Motor neuron (in vitro differentiated cells): ENCODE measurements around the gene KLHL18. TPM values are rescaled to one million over a fixed set of nuclear protein-coding genes. Genes with fewer than 3 reads are reported as not detected.

ENCODE experiments used
- ATAC-seq, 8 experiments: fragments of 200-7000 bp; cut with Tn5 transposase; replicated peaks in 6 of 8; 2 replicates each; pipeline ENCODE4 v1.8.0; 2021; ENCODE audit warnings: mild to moderate bottlenecking in 8 of 8, moderate library complexity in 8 of 8
- H3K27ac ChIP-seq, 2 donors: fragments of 250-450 bp; sonication (Bioruptor Pico); 2 replicates each; pipeline ENCODE4 v1.9.0; 2021; ENCODE audit warnings: antibody characterized with exemption in 2 of 2, mild to moderate bottlenecking in 2 of 2, moderate library complexity in 1 of 2
- H3K4me1 ChIP-seq, 2 donors: fragments of 250-450 bp; sonication (Bioruptor Pico); replicated peaks in 1 of 2; 2 replicates each; pipeline ENCODE4 v1.6.1; 2021; ENCODE audit warnings: antibody characterized with exemption in 2 of 2, mild to moderate bottlenecking in 2 of 2, moderate library complexity in 1 of 2
- H3K4me3 ChIP-seq, 5 donors: fragments of 250-450 bp; sonication (Bioruptor Pico); 2 replicates each; pipeline ENCODE4 v1.9.0; 2021; ENCODE audit warnings: antibody characterized with exemption in 5 of 5, mild to moderate bottlenecking in 5 of 5, moderate library complexity in 4 of 5
- WGBS, 10 experiments: fragments of 450-650 bp; shearing (Covaris generic); methylation state at CpG; one replicate each; pipeline ENCODE4 v1.0.0; 2022; 5-methylcytosine and 5-hydroxymethylcytosine counted together
- in situ Hi-C, 9 experiments: fragments of 400-800 bp; cut with MboI; loops; one replicate each; pipeline ENCODE4 v1.15.0; 2021; ENCODE audit warnings: low sequenced_read_pairs in 9 of 9, low pct_unique_long_range_greater_than_20kb in 2 of 9; ENCODE audit not compliant: unreplicated experiment in 9 of 9
- total RNA-seq, 8 experiments: library from RNA; unstranded; fragments of 300-600 nt; gene quantifications; 2 replicates each; pipeline versions ENCODE4 v1.2.3 to v1.2.4, GENCODE V29; 2022

The KLHL18 gene
- total RNA-seq, 8 experiments from 2014 or later: 13.9 to 30.7 (median 18.1) TPM

DNA sequence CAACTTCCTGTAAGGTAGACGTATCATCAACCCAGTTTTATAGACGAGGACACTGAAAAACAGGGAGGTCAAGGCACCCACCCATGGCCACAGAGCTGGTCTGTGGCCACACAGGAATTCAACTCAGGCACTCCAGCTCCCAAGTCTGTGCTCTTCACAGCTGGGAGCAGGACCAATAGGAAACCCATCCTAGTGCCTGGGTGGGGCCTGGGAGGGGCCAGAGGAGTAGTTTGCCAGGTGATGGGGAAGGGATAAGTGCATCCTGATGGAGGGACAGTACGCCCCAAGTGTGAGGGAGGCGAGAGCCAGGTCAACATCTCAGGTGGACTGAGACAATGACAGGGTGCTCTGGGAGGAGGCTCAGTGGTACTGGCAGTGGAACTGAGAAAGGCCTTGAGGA, 22.1 kb upstream of the KLHL18 start:
- WGBS, 10 experiments: 83 to 85% methylated on average over 2 of the region's 4 CpGs; no CpG with 5 or more reads in 8 of the 10 experiments
- Histone ChIP-seq H3K27ac (no peak overlapping the region), H3K4me1 (no peaks in the 10 kb centered on the region), H3K4me3 (no peak overlapping the region)
- ATAC-seq: no peak
- in situ Hi-C loops: no loop called here

DNA sequence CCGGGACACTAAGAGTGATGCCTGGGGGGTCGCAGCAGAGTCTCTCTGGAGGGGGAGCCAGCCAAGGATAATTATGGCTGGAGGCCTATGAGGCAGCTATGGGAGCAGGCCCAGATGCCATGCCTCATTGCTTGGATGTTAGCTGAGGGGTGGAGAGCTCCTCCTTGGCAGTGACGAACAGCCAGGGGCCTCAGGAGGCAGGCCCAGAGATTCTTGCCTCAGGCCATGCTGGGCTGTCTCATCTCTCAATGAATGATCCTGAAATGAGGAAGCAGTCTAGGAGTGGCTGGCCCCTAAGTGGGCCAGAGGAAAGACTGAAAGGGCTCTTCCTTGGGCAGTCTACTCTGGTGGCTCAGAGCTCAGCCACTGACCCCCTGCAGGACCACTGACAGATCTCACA, 21.4 kb upstream of the KLHL18 start:
- Histone ChIP-seq H3K4me3 (no peak overlapping the region), H3K27ac (no peak overlapping the region), H3K4me1 (no peaks in the 10 kb centered on the region)
- in situ Hi-C loops: no loop called here
- WGBS, 10 experiments: 54 to 100% (median 86%) methylated on average over 1 to 3 of the region's 3 CpGs; no CpG with 5 or more reads in 5 of the 10 experiments
- peak in 3 of 8 experiments; percentile 61 to 90 (median 72) for ATAC-seq

DNA sequence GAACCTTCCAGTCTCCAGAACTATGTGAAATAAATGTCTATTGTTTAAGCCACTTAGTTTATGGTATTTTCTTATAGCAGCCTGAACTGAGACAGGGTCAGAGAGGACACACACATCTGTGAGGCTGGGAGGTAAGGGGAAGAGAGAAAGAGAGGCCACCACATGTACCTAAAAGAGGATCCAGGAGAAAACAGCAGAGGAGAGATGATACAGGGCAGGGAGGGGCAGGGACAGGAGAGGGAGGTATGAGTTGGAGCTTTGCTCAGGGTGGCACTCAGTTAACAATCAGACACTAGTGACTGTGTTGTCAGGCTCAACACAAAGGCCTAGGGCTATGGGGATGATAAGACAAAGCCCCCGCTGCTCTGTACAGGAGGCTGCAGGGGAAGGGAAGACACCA, 17.7 kb upstream of the KLHL18 start:
- no peak overlapping the region for H3K27ac ChIP-seq
- no peak overlapping the region for H3K4me3 ChIP-seq
- no CpG with 5 or more reads among the region's 1 CpG for WGBS, 10 experiments
- no peak for ATAC-seq
- in situ Hi-C loops: no loop called here
- no peaks in the 10 kb centered on the region for H3K4me1 ChIP-seq

DNA sequence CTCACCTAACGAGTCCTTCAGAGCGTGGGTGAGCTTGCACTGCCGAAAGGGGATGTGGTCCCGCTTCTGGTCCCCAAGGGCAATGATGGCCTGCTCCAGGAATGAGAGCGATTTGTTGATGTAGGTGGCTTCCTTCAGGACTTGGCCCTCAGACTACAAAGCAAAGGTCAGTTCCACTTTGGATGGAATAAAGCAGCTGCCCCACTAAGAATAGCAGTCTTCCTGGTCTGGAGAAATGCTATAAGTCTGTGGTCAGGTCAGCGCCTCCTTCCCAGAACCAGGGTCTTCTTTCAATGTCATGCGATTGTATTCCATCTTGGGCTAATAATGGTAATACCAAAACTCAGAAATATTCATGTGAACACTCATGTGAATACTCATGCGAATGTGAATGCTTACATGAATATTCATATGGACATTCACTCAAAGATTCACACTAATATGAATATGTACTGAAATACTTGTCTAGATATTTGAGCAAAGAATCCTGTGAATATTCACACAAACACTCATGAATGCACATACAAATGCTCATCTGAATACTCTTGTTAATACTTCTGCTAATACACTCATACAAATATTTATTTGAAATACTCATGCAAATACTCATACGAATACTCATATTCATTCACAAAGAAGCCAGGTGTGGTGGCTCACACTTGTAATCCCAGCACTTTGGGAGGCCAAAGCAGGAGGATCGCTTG, 16.9 kb upstream of the KLHL18 start:
- Histone ChIP-seq H3K27ac (no peak overlapping the region), H3K4me3 (no peak overlapping the region), H3K4me1 (no peaks in the 10 kb centered on the region)
- peak in 3 of 8 experiments; percentile 60 to 87 (median 69) for ATAC-seq
- in situ Hi-C loops: no loop called here
- 10 to 96% (median 83%) methylated on average over 2 to 8 of the region's 10 CpGs; no CpG with 5 or more reads in 2 of the 10 experiments for WGBS, 10 experiments

DNA sequence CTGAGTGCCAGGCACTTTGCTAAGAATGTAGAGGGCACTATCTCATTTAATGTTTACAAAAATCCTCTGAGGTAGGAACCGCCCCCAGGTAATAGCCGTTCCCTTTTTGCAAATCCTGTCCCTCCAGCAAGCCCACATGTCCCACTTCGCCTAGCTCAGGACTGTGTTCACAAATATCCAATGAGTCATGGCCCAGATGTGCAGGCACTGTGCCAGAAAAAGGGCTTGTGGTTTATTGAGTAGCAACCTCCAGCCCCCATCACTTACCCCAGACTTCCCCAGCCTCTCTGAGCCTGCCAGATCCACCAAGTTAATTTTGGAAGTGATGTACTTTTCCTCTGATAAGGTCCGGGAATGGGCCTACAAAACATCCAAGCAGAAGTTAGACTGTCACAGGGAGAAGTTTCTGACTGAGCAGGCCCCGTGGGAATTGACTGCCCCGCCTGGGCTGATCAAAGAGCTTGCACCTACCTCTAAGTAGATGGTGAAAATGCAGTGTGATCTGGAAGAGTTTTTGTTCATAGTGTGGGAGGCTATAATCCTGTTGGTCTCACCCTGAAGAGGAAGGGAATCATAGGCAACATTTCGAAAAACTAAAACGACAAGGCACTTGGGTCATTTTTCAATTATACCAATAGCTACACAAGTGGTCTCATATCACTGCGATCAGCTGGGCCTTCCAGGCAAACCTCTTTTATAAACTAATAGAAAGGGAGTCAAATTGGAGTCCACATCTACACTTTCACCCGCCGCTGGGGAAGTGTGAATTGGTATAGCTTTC, 15.8 kb upstream of the KLHL18 start:
- ATAC-seq: peak in 3 of 8 experiments; percentile 10 to 71 (median 61)
- in situ Hi-C loops: no loop called here
- H3K27ac ChIP-seq: no peak overlapping the region

DNA sequence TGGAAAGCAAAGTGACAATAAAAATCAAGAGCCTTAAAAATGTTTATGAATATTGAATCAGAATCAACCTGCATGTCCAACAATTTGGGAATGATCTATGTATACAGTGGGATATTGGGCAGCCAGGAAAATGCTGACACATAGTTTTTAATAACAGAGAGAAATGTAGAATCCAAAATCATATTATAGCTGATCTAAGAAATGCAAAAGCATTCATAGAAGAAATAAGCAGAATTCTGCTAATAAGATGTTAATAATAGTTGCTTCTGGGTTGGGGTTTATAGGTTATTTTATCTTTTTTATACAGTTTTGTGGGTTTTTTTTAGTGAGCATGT, 15.3 kb upstream of the KLHL18 start:
- no peaks in the 10 kb centered on the region for H3K4me1 ChIP-seq
- no peak for ATAC-seq
- no peak overlapping the region for H3K27ac ChIP-seq
- no peak overlapping the region for H3K4me3 ChIP-seq
- in situ Hi-C loops: no loop called here

More for the DNA sequence above, 15.8 kb upstream of the KLHL18 start:
- 38 to 100% (median 85%) methylated on average over 2 to 10 of the region's 11 CpGs; no CpG with 5 or more reads in 1 of the 10 experiments for WGBS, 10 experiments
- Histone ChIP-seq H3K4me3 (no peak overlapping the region), H3K4me1 (no peaks in the 10 kb centered on the region)

DNA sequence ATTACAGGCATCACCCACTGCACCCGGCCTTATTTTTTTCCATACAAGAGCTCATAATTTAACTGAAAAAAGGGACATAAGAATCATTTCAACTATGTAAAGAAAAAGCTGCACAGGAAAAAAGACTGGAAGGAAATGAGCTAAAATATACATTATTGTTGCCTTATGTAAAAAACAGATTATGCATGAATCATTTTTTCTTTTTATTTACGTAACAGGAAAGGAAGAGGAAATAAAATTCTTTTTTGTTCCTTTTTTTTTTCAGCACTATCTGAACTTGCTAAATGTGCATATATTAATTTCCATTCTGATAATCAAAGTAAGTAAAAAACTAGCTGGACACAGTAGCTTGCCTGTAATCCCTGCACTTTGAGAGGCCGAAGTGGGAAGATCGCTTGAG, 12.2 kb upstream of the KLHL18 start:
- in situ Hi-C loops: no loop called here
- no peaks in the 10 kb centered on the region for H3K4me1 ChIP-seq
- H3K27ac ChIP-seq: no peak overlapping the region
- H3K4me3 ChIP-seq: no peak overlapping the region
- ATAC-seq: no peak
- WGBS, 10 experiments: 66 to 100% (median 95%) methylated on average over 1 to 4 of the region's 4 CpGs

DNA sequence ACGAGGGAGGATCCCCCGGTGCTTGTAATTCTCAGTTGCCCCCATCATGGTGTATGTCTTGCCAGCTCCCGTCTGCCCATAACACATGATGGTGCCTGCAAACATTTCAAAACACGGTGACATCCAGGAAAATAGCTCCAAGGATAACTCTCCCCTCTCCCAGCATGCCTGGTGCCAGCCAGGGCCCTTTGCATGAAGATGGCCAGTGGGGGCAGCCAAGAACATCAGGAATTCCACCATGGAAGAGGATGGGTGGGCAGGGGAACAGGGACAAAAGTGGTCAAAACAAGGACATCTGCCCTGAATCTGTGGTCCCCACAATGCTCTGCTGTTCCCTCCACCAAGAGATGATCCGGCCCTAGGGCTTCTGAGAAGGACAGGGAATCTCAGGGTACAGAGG, 9.2 kb upstream of the KLHL18 start:
- peak in 1 of 8 experiments; percentile 10 for ATAC-seq
- Histone ChIP-seq H3K4me3 (no peak overlapping the region), H3K27ac (no peak overlapping the region), H3K4me1 (no peaks in the 10 kb centered on the region)
- in situ Hi-C loops: no loop called here
- WGBS, 10 experiments: 90 to 100% methylated on average over 1 to 2 of the region's 5 CpGs; no CpG with 5 or more reads in 8 of the 10 experiments

DNA sequence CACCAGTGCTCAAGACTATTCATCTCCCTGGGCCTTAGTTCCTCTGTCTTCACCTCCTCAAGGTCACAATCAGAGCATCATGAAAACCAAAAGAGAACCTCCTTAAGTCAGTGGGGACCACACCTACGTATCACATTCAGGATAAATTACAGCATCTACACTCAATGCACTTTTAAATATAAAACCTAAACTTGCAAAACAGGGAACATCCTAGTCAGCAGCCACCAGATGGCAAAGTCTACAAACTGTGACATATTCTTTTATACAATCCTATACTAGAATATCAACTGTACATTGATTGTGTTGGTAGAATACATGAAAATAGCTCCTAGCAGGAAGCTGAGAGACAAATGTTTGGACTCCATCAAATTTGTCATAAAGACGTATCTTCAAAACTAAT, 8.1 kb upstream of the KLHL18 start:
- Histone ChIP-seq H3K27ac (no peak overlapping the region), H3K4me3 (no peak overlapping the region), H3K4me1 (no peaks in the 10 kb centered on the region)
- in situ Hi-C loops: no loop called here
- peak in 2 of 8 experiments; percentile 50 to 54 for ATAC-seq
- WGBS, 10 experiments: 83 to 100% (median 90%) methylated on average over 1 to 2 of the region's 2 CpGs; no CpG with 5 or more reads in 4 of the 10 experiments

DNA sequence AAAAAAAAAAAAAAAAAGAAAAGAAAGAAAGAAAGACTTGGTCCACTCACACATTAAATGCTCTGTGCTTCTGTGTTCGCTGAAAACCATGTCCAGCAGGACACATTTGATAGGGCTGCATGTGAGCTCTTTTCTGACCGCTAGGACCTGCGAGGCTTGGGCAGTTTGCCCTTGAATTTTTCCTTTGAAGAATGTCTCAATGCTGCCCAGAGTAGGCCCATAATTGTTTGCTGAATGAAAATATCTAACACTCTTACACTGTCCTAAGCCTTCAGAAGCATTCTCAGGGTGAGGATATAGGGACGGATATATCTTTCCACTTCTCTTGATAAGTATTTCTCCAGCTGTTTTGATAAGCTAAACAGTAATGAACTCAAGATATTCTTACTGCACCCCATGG, 6.2 kb upstream of the KLHL18 start:
- no peak for ATAC-seq
- Histone ChIP-seq H3K4me1 (peaks cover 0 to under 1% of the 10 kb centered on the region in 2 donors), H3K27ac (no peak overlapping the region), H3K4me3 (no peak overlapping the region)
- in situ Hi-C loops: no loop called here
- WGBS, 10 experiments: 67 to 100% (median 89%) methylated on average over 1 to 4 of the region's 4 CpGs; no CpG with 5 or more reads in 1 of the 10 experiments

DNA sequence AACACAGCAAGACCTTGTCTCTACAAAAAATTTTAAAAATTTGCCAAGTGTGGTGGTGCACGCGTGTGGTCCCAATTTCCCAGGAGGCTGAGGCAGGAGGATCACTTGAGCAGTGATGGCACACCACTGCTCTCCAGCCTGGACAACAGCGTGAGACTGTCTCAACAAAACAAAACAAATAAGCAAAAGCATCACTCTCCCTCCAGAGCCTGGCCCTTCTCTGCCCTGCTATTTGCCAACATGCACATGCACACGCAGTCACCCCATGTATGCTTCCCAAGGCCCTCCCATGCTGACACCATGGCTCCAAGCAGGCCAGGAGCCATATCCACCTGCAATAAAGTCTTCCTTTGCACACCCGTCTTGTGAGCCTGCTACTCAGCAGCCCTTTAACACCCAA, 2.2 kb upstream of the KLHL18 start:
- in situ Hi-C loops: no loop called here
- 96 to 100% methylated on average over 2 to 4 of the region's 5 CpGs; no CpG with 5 or more reads in 8 of the 10 experiments for WGBS, 10 experiments
- Histone ChIP-seq H3K4me1 (peaks cover 5 to 7% of the 10 kb centered on the region in 2 donors), H3K4me3 (no peak overlapping the region), H3K27ac (no peak overlapping the region)
- no peak for ATAC-seq

DNA sequence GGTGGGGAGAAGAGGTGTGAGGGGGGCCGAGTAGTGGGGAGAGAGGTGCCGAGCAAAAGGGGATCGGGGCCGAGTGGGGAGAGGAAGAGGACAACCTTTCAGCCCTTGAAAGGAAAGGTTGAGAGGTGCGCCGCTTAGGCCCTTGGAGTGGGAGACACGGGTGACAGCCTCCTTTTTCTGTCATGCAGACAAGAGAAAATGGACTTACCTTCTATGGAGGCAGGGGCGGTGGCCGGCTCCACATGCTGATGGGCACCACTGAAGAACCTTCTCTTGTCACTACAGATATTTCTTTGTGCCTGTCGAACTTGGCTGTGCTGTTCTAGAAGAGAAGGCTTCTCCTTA, 421 bp downstream of the KLHL18 start:
- in situ Hi-C loops: no loop called here
- ATAC-seq: peak in 5 of 8 experiments; percentile 1 to 7 (median 6)
- H3K27ac ChIP-seq: peak overlapping the region; percentile 94 to 98
- peak overlapping the region; percentile 51 to 89 (median 59) for H3K4me3 ChIP-seq
- peaks cover 5 to 7% of the 10 kb centered on the region in 2 donors for H3K4me1 ChIP-seq
- WGBS, 10 experiments: 0 to 13% (median 0%) methylated on average over 1 to 2 of the region's 10 CpGs; no CpG with 5 or more reads in 6 of the 10 experiments

DNA sequence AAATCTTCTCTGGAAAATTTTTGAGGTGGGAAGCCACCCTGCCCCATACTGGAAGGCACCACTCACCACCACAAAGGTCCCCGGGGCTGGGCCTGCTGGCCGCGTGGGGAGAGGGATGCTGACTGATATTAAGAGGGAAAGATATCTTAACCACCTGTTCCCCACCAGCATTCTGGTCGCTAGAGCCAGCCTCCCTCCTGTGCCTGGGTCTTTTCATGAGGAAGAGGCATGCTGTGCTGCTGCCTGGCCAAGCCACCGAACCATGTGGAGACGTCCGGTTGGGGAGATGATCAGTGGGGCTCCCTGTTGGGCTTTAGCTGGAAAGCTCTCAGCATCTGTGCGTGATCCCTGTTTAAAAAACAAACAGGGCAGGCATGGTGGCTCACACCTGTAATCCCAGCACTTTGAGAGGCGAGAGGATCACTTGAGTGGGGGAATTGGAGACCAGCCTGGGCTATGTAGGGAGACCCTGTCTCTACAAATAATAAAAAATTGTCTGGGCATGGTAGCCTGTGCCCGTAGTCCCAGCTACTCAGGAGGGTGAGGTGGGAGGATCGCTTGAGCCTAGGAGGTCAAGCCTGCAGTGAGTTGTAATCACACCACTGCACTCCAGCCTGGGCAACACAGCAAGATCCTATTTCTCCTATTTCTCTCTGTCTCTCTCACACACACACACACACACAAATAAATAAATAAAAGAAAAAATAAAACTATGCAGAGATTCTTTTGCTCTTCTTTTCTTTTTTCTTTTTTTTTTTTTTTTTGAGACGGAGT, 1.0 kb downstream of the KLHL18 start:
- in situ Hi-C loops: no loop called here
- ATAC-seq: no peak
- Histone ChIP-seq H3K4me1 (peaks cover 5 to 7% of the 10 kb centered on the region in 2 donors), H3K4me3 (peak overlapping the region; percentile 51 to 89 (median 59)), H3K27ac (peak overlapping the region; percentile 94 to 98)
- WGBS, 10 experiments: 24 to 100% (median 50%) methylated on average over 1 to 12 of the region's 12 CpGs; no CpG with 5 or more reads in 1 of the 10 experiments
